GM20000 (cell line): Measurements from ENCODE around the gene SCTR.

Experiments used
- DNase-seq: peaks from one replicate; pipeline ENCODE4 v3.0.0; 2012; ENCODE audit warnings: low spot score
- CTCF ChIP-seq: IDR thresholded peaks from 2 replicates; pipeline ENCODE4 v1.5.1; 2012; ENCODE audit warnings: mild to moderate bottlenecking, control low read depth; ENCODE audit errors: extremely low read depth, missing control alignments

The SCTR gene

GRCh38 chr2:119537792-119538191 is 13.5 kb upstream of the SCTR start:
- no peak for DNase-seq
- no peak for TF ChIP-seq CTCF

- DNase-seq: no peak
- TF ChIP-seq CTCF: no peak
Observed at GRCh38 chr2:119536707-119537106, 12.4 kb upstream of the SCTR start.

GRCh38 chr2:119536211-119536610 is 11.9 kb upstream of the SCTR start:
- no peak for TF ChIP-seq CTCF
- DNase-seq: no peak

GRCh38 chr2:119533560-119533959 is 9.3 kb upstream of the SCTR start:
- DNase-seq: no peak
- no peak for TF ChIP-seq CTCF

GRCh38 chr2:119531292-119531691 is 7.0 kb upstream of the SCTR start:
- TF ChIP-seq CTCF: no peak
- no peak for DNase-seq

- no peak for DNase-seq
- no peak for TF ChIP-seq CTCF
Observed at GRCh38 chr2:119527999-119528398, 3.7 kb upstream of the SCTR start.

GRCh38 chr2:119525614-119526013 is 1.3 kb upstream of the SCTR start:
- no peak for DNase-seq
- no peak for TF ChIP-seq CTCF
